ENCODE data around the gene DNAJB13.
"Not testable (repeated sequence)": the region's sequence is repeated elsewhere in the genome, so short reads cannot be mapped to it uniquely, and the experiment has no call there.

Gene DNAJB13

DNA sequence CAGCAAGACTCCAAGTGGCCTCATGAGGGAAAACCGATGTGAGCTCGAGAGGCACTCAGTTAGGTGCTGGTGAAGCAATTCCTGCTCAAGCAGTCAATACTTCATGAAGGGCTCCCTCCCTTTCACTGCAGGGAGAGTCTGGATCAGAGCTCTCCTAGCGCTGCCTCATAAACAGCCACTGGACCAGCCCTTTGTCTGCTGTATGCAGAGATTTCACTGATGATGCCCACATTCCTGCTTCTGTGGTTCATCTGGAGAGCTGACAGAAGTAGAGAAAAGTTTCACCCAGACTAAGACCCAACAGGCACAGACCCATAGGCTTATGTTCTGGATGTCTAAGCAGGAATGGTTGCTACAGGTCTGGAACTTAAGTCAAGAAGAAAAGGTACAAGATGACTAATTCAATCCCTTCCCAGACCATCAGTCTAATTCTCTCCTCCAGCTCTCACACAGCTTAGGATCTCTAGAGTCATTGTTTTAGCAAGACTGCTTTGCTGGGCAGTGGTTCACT lies 27.8 kb downstream of the DNAJB13 start:
- no peak overlapping the region for H3K27ac ChIP-seq
- TF ChIP-seq CTCF (IDR thresholded peaks at IDR 0.05), result no peak
- TF ChIP-seq ZFX (IDR thresholded peaks at IDR 0.05; ENCODE audit: borderline replicate concordance), result no peak

DNA sequence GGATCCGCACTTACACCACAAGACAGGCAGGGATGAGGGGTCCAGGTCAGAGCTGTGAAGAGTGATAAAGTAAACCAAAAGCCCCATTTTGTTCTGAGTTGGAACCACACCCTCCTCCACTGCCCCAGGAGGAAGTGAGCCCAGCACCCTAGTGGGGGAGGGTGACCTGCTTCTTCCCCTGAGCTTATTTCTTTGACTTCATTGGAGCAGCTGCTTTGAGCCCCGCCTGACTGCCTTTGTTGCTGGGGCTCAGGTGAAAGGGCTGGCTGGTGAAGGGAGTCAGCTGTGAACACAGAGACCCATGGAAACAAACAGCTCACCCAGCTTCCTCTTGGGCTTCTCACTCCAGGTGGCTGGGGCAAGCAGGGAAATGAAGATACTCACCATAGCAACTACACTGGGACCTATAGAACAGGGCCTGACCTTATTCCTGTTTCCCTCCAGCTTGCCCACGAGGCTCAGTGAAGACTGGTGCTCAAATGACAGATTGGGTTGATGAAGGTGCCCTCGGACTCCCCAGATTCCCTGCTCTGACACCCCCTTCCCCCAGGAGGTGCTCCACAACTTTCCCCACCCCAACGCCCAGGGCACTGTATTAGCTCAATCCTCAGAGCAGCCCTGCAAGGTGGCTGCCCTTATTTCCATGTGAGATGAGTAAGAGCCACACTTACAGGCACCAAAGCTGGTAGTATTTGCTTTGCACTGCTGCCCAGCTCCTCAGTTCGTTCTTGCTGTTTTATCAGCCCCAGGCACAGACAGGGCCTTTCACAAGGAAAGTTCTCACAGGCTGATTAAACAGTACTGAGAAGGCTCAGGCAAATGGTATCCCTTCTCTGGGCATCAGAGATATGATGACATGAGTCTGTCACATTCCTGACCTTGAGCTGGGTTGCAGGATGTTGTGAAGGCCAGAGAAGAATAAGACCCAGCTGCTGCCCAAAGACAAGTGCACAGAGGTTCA lies 29.5 kb downstream of the DNAJB13 start:
- H3K27ac ChIP-seq, result no peak overlapping the region

DNA sequence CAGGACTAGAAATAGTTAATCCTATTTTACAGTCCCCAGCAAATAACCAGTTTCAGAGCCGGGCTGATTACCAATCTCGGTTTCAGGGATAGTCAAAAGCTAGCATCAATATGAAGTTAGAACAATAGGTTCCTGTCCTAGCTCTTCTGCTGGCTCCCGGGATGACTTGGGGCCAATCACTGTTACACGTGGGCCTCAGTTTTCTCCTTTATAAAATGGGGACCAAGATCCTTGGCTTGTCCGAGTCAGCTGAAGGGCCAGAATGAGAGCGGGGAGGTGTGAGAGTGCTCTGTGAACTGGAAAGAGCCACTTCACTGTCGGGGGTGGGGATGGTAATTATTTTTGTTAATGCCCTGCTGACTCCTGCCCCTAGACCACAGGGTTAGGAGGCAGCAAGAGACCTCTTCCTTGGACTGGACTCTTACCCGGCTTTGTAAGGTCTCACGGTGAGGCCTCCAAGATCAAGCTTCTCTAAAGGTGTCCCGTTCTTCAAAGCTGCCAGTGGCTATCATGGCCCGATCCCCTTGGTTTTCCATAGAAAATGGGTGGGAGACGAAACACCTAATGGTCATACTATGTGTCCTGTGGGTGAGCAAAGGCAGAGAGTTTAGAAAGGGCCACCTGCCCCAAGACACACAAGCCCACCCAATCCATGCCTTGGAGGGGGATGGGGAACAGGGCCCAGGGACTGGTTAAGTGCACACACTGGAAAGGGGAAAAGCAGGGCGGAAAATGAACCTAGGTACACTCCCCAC lies 30.4 kb downstream of the DNAJB13 start:
- TF ChIP-seq CTCF (IDR thresholded peaks at IDR 0.05) (no peak), ZFX (IDR thresholded peaks at IDR 0.05; ENCODE audit: borderline replicate concordance) (no peak)
- no peak overlapping the region for H3K27ac ChIP-seq

More for the DNA sequence above, 29.5 kb downstream of the DNAJB13 start:
- no peak for TF ChIP-seq ZFX (IDR thresholded peaks at IDR 0.05; ENCODE audit: borderline replicate concordance)
- no peak for TF ChIP-seq CTCF (IDR thresholded peaks at IDR 0.05)

DNA sequence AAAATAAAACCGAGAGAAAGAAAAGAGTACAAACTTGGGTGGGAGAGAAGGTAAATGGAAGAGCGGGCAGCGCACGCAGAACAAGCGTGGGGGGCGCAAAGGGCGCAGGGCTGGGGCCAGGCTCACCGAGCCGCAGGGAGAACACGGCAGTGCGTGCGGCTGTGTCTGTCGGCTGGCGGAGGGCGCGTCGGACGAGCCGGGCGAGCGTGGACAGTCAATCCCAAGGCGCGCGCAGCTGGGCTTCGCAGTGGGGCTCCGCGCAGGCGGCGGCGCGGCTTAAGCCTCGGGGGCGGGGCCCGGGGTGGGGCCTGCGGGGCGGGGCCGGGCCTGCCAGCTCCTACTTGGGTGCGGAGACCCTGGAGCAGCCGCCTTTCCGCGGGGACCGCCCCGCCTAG lies 31.8 kb downstream of the DNAJB13 start, which contains the start of gene UCP2:
Gene UCP2 (minus strand): TSS at position 249 of the 395 bp plus-strand sequence. CDS start 4,465 bp downstream, outside the sequence.
- H3K27ac ChIP-seq, result peak within 1 kb of the TSS; percentile 93
- TF ChIP-seq CTCF (IDR thresholded peaks at IDR 0.05) (no peak), ZFX (IDR thresholded peaks at IDR 0.05; ENCODE audit: borderline replicate concordance) (no peak)

- TF ChIP-seq CTCF (IDR thresholded peaks at IDR 0.05) (no peak), ZFX (IDR thresholded peaks at IDR 0.05; ENCODE audit: borderline replicate concordance) (no peak)
- peak overlapping the region; percentile 93 for H3K27ac ChIP-seq
Measured at GRCh38 chr11:73982990-73983740, 32.3 kb downstream of the DNAJB13 start.

GRCh38 chr11:73983741-73984538 lies 33.1 kb downstream of the DNAJB13 start:
- no peak for TF ChIP-seq CTCF (IDR thresholded peaks at IDR 0.05)
- no peak for TF ChIP-seq ZFX (IDR thresholded peaks at IDR 0.05; ENCODE audit: borderline replicate concordance)
- H3K27ac ChIP-seq, result peak overlapping the region; percentile 93

DNA sequence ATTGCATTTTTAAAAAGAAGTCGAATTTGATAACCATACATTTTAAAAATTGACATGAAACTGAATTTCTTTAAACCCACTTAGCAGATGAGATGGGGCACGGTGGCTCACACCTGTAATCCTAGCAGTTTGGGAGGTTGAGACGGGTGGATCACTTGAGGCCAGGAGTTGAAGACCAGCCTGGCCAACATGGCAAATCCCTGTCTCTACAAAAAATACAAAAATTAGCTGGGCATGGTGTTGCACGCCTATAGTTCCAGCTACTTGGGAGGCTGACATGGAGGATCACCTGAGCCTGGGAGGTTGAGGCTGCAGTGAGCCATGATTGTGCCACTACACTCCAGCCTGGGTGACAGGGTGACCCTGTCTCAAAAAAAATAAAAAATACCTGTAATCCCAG lies 34.8 kb downstream of the DNAJB13 start:
- not testable (repeated sequence) for H3K27ac ChIP-seq
